Glutamatergic neuron (in vitro differentiated cells): ENCODE data around the gene RNF220. TPM values are rescaled to one million over a fixed set of nuclear protein-coding genes. Genes with fewer than 3 reads are reported as not detected.

ENCODE experiments used
- DNase-seq: peaks from one replicate; pipeline ENCODE4 v3.0.0; 2022
- H3K27ac Mint-ChIP-seq: one replicate; pipeline ENCODE4 v1.8.0; 2020; ENCODE audit warnings: mild to moderate bottlenecking, mixed read lengths, inconsistent platforms; ENCODE audit not compliant: unreplicated experiment
- H3K27me3 Mint-ChIP-seq: one replicate; pipeline ENCODE4 v1.8.0; 2020; ENCODE audit warnings: mild to moderate bottlenecking, moderate library complexity, mixed read lengths, inconsistent platforms; ENCODE audit not compliant: unreplicated experiment
- H3K36me3 Mint-ChIP-seq: one replicate; pipeline ENCODE4 v1.8.0; 2020; ENCODE audit warnings: mild to moderate bottlenecking, mixed read lengths, inconsistent platforms; ENCODE audit not compliant: unreplicated experiment
- H3K4me1 Mint-ChIP-seq: one replicate; pipeline ENCODE4 v1.8.0; 2020; ENCODE audit warnings: mild to moderate bottlenecking, low read depth, mixed read lengths, inconsistent platforms; ENCODE audit not compliant: unreplicated experiment
- H3K4me3 Mint-ChIP-seq: one replicate; pipeline ENCODE4 v1.8.0; 2020; ENCODE audit warnings: mild to moderate bottlenecking, mixed read lengths, inconsistent platforms; ENCODE audit not compliant: unreplicated experiment
- H3K9me3 Mint-ChIP-seq: one replicate; pipeline ENCODE4 v1.8.0; 2020; ENCODE audit warnings: mild to moderate bottlenecking, moderate library complexity, mixed read lengths, inconsistent platforms; ENCODE audit not compliant: unreplicated experiment
- CTCF ChIP-seq: fragments of 200-600 bp; sonication (generic); IDR thresholded peaks from one replicate; pipeline ENCODE4 v1.5.0; 2021; ENCODE audit not compliant: partially characterized antibody, unreplicated experiment
- total RNA-seq: library from RNA; stranded (reverse); fragmentation: NEBNext Ultra II Directional; extraction: Animal tissue kit (Norgen Biotek cat#: 25700); gene quantifications from one replicate; pipeline ENCODE4 v1.2.1, GENCODE V29; 2021; ENCODE audit not compliant: unreplicated experiment

RNF220 gene
- total RNA-seq, 1 donor from 2014 or later = 99.4 TPM

- Mint-ChIP-seq H3K4me1 (peaks cover 46% of the 10 kb centered on the region), H3K27me3 (peaks cover 22% of the 10 kb centered on the region), H3K4me3 (peak overlapping the region; percentile 6), H3K27ac (peak overlapping the region; percentile 90), H3K36me3 (no peaks in the 10 kb centered on the region), H3K9me3 (peaks cover 12% of the 10 kb centered on the region)
- no peak for DNase-seq
- no peak for TF ChIP-seq CTCF
Measured at GRCh38 chr1:44621841-44622286, 216.8 kb downstream of the RNF220 start.

- Mint-ChIP-seq H3K27me3 (peaks cover 16% of the 10 kb centered on the region), H3K4me3 (no peak overlapping the region), H3K9me3 (peaks cover 5% of the 10 kb centered on the region), H3K36me3 (no peaks in the 10 kb centered on the region), H3K4me1 (peaks cover 34% of the 10 kb centered on the region), H3K27ac (no peak overlapping the region)
- no peak for TF ChIP-seq CTCF
- DNase-seq = no peak
Measured at GRCh38 chr1:44624268-44624901, 219.3 kb downstream of the RNF220 start.

DNA sequence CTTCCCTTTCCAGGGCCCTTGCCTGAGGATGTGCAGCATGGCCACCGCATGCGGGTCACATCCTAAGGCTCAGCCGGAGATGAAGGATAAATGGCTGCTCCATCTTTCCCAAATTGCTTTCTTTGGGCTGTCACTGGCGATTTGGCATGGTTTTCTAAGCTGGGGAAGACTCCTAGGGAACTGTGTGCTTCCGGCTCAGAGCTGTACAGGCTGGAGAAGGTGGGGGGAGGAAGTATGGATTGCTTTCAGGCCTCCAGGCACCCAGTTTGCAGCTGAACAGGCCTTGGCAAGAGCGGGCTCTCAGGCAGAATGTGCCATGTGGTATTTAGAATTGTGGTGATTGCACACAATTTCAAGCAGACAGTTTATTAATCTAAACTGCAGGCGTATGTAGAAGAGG lies 220.3 kb downstream of the RNF220 start:
- peaks cover 4% of the 10 kb centered on the region for H3K9me3 Mint-ChIP-seq
- H3K4me1 Mint-ChIP-seq = peaks cover 31% of the 10 kb centered on the region
- TF ChIP-seq CTCF = no peak

GRCh38 chr1:44628962-44629756 lies 224.1 kb downstream of the RNF220 start:
- H3K27me3 Mint-ChIP-seq = peaks cover 3% of the 10 kb centered on the region
- no peaks in the 10 kb centered on the region for H3K36me3 Mint-ChIP-seq
- H3K27ac Mint-ChIP-seq = no peak overlapping the region
- H3K4me1 Mint-ChIP-seq = peaks cover 31% of the 10 kb centered on the region
- peaks cover 16% of the 10 kb centered on the region for H3K9me3 Mint-ChIP-seq
- no peak for DNase-seq
- no peak for TF ChIP-seq CTCF
- no peak overlapping the region for H3K4me3 Mint-ChIP-seq

More for the DNA sequence above, 220.3 kb downstream of the RNF220 start:
- H3K27ac Mint-ChIP-seq = no peak overlapping the region
- DNase-seq = no peak
- peaks cover 13% of the 10 kb centered on the region for H3K27me3 Mint-ChIP-seq
- H3K36me3 Mint-ChIP-seq = no peaks in the 10 kb centered on the region
- H3K4me3 Mint-ChIP-seq = no peak overlapping the region

GRCh38 chr1:44630116-44630515 lies 225.1 kb downstream of the RNF220 start:
- Mint-ChIP-seq H3K27ac (peak overlapping the region; percentile 92), H3K27me3 (peaks cover 9% of the 10 kb centered on the region), H3K36me3 (no peaks in the 10 kb centered on the region), H3K4me1 (peaks cover 39% of the 10 kb centered on the region), H3K4me3 (peak overlapping the region; percentile 73), H3K9me3 (peaks cover 19% of the 10 kb centered on the region)
- no peak for DNase-seq
- TF ChIP-seq CTCF = no peak
